Endothelial cell of umbilical vein (primary cell): Measurements from ENCODE around the gene UGT2B7. TPM values are rescaled to one million over a fixed set of nuclear protein-coding genes. Genes with fewer than 3 reads are reported as not detected.

Experiments used
- BruUV-seq: library from RNA; stranded (reverse); fragments of 400-500 nt; replicated peaks from 2 replicates; lab custom pipeline; 2021; lab: Mats Ljungman, UMichigan
- CTCF ChIA-PET: fragments of 300-600, 350-600 bp; sonication (Branson Sonifier 250); formaldehyde crosslinking; loops from one replicate; lab custom pipeline; 2021; ENCODE audit warnings: antibody characterized with exemption, inconsistent platforms; lab: Charles Lee
- POLR2A ChIA-PET: fragments of 300-600, 350-600 bp; sonication (Branson Sonifier 250); formaldehyde crosslinking; loops from one replicate; lab custom pipeline; 2021; ENCODE audit warnings: antibody characterized with exemption, inconsistent platforms; lab: Charles Lee
- DNase-seq: peaks from one replicate; pipeline ENCODE4 v3.0.0-alpha.2; 2011; ENCODE audit warnings: low read depth, low spot score
- FAIRE-seq: peaks from 2 replicates; lab custom pipeline; 2011; peaks lifted over from hg19 to GRCh38; lab: Jason Lieb, UNC
- H2AFZ ChIP-seq: 2 replicates; pipeline ENCODE4 v1.6.0; 2012; ENCODE audit warnings: low read depth, low read length, control low read depth, inconsistent platforms
- H3K27ac ChIP-seq: 2 replicates; pipeline ENCODE4 v1.5.1; 2011; ENCODE audit warnings: low read depth, mild to moderate bottlenecking, control low read depth, low read length, moderate library complexity; ENCODE audit not compliant: insufficient read depth
- H3K27me3 ChIP-seq, 2 experiments: 2 replicates each; pipeline versions ENCODE4 v1.6.0 to v1.6.1; 2011; ENCODE audit warnings: low read length in 2 of 2, mixed read lengths in 1 of 2; ENCODE audit not compliant: control insufficient read depth in 2 of 2, insufficient read depth in 2 of 2
- H3K36me3 ChIP-seq, 2 experiments: 2 replicates in 1 of 2; 3 replicates in 1 of 2; pipeline ENCODE4 v1.5.1; 2011; ENCODE audit warnings: low read length in 2 of 2, mild to moderate bottlenecking in 1 of 2, moderate library complexity in 1 of 2; ENCODE audit not compliant: control insufficient read depth in 2 of 2, insufficient read depth in 2 of 2; ENCODE audit errors: extremely low read depth in 1 of 2
- H3K4me1 ChIP-seq: 3 replicates; pipeline ENCODE4 v1.5.1; 2011; ENCODE audit warnings: mild to moderate bottlenecking, low read length; ENCODE audit not compliant: control insufficient read depth, insufficient read depth; ENCODE audit errors: extremely low read depth
- H3K4me2 ChIP-seq: 2 replicates; pipeline ENCODE4 v1.6.1; 2011; ENCODE audit warnings: low read length, control low read depth, mixed read lengths; ENCODE audit not compliant: insufficient read depth
- H3K4me3 ChIP-seq, 3 experiments: fragments of 200-600 bp in 1 of 3; sonication (generic), shearing (Covaris generic) in 1 of 3; replicated peaks in 1 of 3; 2 replicates each; pipeline ENCODE4 v1.5.1; 2011 to 2016; ENCODE audit warnings: control low read depth in 3 of 3, low read length in 3 of 3, mild to moderate bottlenecking in 2 of 3, inconsistent platforms in 1 of 3, low read depth in 1 of 3, moderate library complexity in 1 of 3; ENCODE audit not compliant: insufficient read depth in 1 of 3
- H3K79me2 ChIP-seq: 2 replicates; pipeline ENCODE4 v1.6.0; 2012; ENCODE audit warnings: low read length, inconsistent platforms; ENCODE audit not compliant: control insufficient read depth, insufficient read depth
- H3K9ac ChIP-seq: replicated peaks from 2 replicates; pipeline ENCODE3; 2011; ENCODE audit warnings: low read length, control low read depth; ENCODE audit not compliant: insufficient read depth; ENCODE audit errors: extremely low read depth
- H3K9me1 ChIP-seq: replicated peaks from 3 replicates; pipeline ENCODE4 v1.6.0; 2011; ENCODE audit warnings: mild to moderate bottlenecking, low read length; ENCODE audit not compliant: control insufficient read depth, insufficient read depth; ENCODE audit errors: extremely low read depth
- H3K9me3 ChIP-seq: replicated peaks from 2 replicates; pipeline ENCODE4 v1.5.1; 2012; ENCODE audit warnings: low read length, inconsistent platforms; ENCODE audit not compliant: control insufficient read depth, insufficient read depth
- H4K20me1 ChIP-seq: replicated peaks from 2 replicates; pipeline ENCODE3; 2011; ENCODE audit warnings: mild to moderate bottlenecking, low read length; ENCODE audit not compliant: control insufficient read depth, insufficient read depth; ENCODE audit errors: extremely low read depth
- CTCF ChIP-seq, 2 donors: IDR thresholded peaks; 1 replicate in 1 of 2; 2 replicates in 1 of 2; pipeline ENCODE4 v1.5.1; 2011; ENCODE audit warnings: low read length in 2 of 2, mild to moderate bottlenecking in 2 of 2, moderate library complexity in 2 of 2, control low read depth in 1 of 2, inconsistent platforms in 1 of 2, low read depth in 1 of 2; ENCODE audit not compliant: insufficient read depth in 1 of 2; ENCODE audit errors: extremely low read depth in 1 of 2
- EZH2 ChIP-seq: IDR thresholded peaks from 2 replicates; pipeline ENCODE4 v1.6.1; 2012; ENCODE audit warnings: borderline replicate concordance, low read depth, mild to moderate bottlenecking, moderate library complexity, low read length, inconsistent platforms; ENCODE audit not compliant: severe bottlenecking
- FOS ChIP-seq: IDR thresholded peaks from 2 replicates; pipeline ENCODE4 v1.6.1; 2011; ENCODE audit warnings: mild to moderate bottlenecking, low read length, moderate library complexity, borderline replicate concordance; ENCODE audit not compliant: insufficient read depth
- GATA2 ChIP-seq: IDR thresholded peaks from 2 replicates; pipeline ENCODE4 v1.7.0; 2011; ENCODE audit warnings: low read depth, mild to moderate bottlenecking, moderate library complexity, mixed read lengths, low read length; ENCODE audit not compliant: insufficient read length, insufficient read depth
- MAX ChIP-seq: IDR thresholded peaks from 2 replicates; pipeline ENCODE4 v1.6.1; 2011; ENCODE audit not compliant: insufficient read depth, insufficient read length
- POLR2AphosphoS5 ChIP-seq: IDR thresholded peaks from 2 replicates; pipeline ENCODE4 v1.6.1; 2012; ENCODE audit warnings: low read depth, mild to moderate bottlenecking, control low read depth, low read length, moderate library complexity; ENCODE audit not compliant: insufficient read depth
- dilution Hi-C: fragments of 300-500 bp; cut with MboI; formaldehyde crosslinking; loops from one replicate; pipeline ENCODE4 v1.15.0; 2019; ENCODE audit warnings: low sequenced_read_pairs; ENCODE audit not compliant: extremely low pct_ligation_motif_present
- intact Hi-C: fragments of 100-400 bp; cut with micrococcal nuclease; formaldehyde crosslinking; loops from one replicate; pipeline ENCODE4 v1.10.0; 2022
- polyA plus RNA-seq, 4 experiments: library from polyadenylated mRNA; depleted of rRNA in 3 of 4; stranded (reverse) in 3 of 4; unstranded in 1 of 4; fragments of >200 nt; gene quantifications; 2 replicates each; pipeline versions ENCODE4 v1.2.1 to v1.2.3, GENCODE V29; 2011 to 2012; ENCODE audit warnings: missing spikeins in 1 of 4
- total RNA-seq: library from RNA; stranded (reverse); gene quantifications from 2 replicates; pipeline ENCODE4 v1.2.3, GENCODE V29; 2021

Gene UGT2B7
- total and polyA plus RNA-seq, 2 donors (not counting 3 experiments of a cell fraction or from before 2014, with no cell fraction given) = not detected

- BruUV-seq = no TSS peak
- Histone ChIP-seq H3K9me1 (no peaks in the 10 kb centered on the region), H3K79me2 (no peaks in the 10 kb centered on the region), H3K27ac (no peak overlapping the region), H3K9me3 (no peaks in the 10 kb centered on the region), H3K36me3 (no peaks in the 10 kb centered on the region), H4K20me1 (no peaks in the 10 kb centered on the region), H2AFZ (peak overlapping the region; percentile 29), H3K4me2 (no peak overlapping the region), H3K4me1 (peaks cover 9% of the 10 kb centered on the region), H3K27me3 (no peaks in the 10 kb centered on the region), H3K4me3 (no peak overlapping the region), H3K9ac (no peak overlapping the region)
- intact Hi-C loops = no loop called here
- dilution Hi-C loops = no loop called here
- CTCF ChIA-PET = interaction anchor here (0.7 to 1.5 kb wide), 2 partner anchors 14 to 113 kb away, joined by 4 to 7 read pairs; no protein-coding TSS in a partner anchor
- no peak for FAIRE-seq
- POLR2A ChIA-PET = no interaction called here
- DNase-seq = no peak
- TF ChIP-seq EZH2 = no peak
- no peak for TF ChIP-seq GATA2
- no peak for TF ChIP-seq POLR2AphosphoS5
- no peak for TF ChIP-seq CTCF (IDR thresholded peaks at IDR 0.05; ENCODE audit: extremely low read depth in 1 of 2, insufficient read depth in 1 of 2, low read depth in 1 of 2, low read length in 2 of 2)
- TF ChIP-seq MAX = no peak
- TF ChIP-seq FOS = no peak
Observed at GRCh38 chr4:69057620-69058409, 38.5 kb upstream of the UGT2B7 start.
